Measurements from ENCODE around the gene RGS3.

GRCh38 chr9:113603773-113604172 is 140.2 kb downstream of the RGS3 start:
- no peak for TF ChIP-seq CTCF (IDR thresholded peaks at IDR 0.05 in 4 of 5, conservative IDR thresholded peaks at IDR 0.05 in 1 of 5)
- TF ChIP-seq POLR2A (IDR thresholded peaks at IDR 0.05): no peak

All from gastrocnemius medialis (tissue), 4 donors.